GM21447 (cell line): ENCODE data around the gene CCR4.
A peak's percentile ranks its signal among the peaks of the same experiment; 100 is the strongest.
"Not testable (repeated sequence)": the region's sequence is repeated elsewhere in the genome, so short reads cannot be mapped to it uniquely, and the experiment has no call there.

ENCODE experiments used
- ATAC-seq: cut with Tn5 transposase; IDR thresholded peaks from one replicate; pipeline ENCODE4 v1.9.1; 2021; ENCODE audit not compliant: unreplicated experiment

CCR4 gene

DNA sequence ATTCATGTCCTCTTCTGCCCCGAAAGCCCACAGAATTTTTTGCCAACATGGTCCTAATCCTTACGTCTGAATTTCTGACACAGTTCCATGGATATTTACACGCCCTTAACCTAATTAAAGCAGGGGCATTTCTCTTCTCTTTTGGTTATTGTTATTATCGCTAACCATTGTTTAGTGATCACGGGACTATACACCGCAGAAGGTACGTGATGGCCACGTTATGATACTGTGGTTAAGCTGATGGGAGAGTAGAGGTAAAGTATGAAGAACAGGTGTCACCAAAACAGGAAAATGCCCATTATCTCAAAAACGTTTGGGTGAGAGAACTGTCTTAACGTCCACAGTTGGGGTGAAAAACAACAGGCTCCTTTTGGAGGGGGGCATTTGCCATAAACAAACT is 26.4 kb downstream of the CCR4 start:
- no peak for ATAC-seq

DNA sequence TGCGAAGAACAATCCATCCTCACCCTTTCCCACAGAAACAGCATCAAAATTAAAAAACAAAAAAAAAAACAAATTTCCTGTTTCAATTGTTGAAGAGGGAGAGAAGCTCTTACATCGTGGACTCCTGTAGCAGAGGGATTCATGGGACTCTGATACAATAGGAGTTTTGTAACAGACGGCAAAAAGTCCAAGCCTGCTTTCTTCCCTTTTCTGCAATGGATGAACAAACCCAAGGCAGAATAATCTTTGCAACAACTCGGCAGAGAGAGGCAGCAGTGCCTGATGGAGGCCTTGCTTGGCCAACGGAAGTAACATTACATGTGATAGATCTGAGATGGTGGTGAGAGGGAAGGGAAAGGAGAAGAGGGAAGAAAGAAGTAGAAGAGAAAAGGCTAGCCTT is 26.9 kb downstream of the CCR4 start:
- ATAC-seq, result no peak

DNA sequence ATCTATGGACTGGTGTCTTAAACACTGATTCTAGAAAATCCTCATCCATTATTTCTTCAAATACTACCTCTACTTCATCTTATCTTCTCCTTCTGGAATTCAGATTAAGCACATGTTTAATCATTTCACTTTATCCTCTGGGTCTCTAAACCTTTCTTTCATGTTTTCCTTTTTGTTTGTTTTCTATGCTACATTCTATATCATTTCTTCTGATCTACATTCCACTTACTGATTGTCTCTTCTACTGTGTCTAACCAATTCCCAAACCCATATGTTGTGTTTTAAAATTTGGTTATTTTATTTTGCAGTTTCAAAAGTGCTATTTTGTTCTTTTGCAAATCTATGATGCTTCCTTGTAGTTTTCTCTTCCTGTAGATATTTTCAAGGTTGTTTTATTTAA is 31.7 kb downstream of the CCR4 start:
- no peak for ATAC-seq

DNA sequence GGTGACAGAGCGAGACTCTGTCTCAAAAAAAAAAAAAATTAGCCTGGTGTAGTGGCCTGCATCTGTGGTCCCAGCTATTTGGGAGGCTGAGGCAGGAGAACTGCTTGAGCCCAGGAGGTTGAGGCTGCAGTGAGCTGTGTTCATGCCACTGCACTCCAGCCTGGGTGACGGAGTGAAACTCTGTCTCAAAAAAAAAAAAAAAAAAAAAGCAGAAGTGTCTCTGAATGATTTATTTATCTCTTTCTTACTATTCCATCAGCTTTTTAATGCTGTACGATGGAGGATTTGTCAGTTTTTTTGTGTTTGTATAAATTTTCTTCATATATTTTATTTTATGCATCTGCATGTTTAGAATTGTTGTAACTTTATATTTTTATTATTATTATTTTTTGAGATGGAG is 33.5 kb downstream of the CCR4 start:
- ATAC-seq, result not testable (repeated sequence)

DNA sequence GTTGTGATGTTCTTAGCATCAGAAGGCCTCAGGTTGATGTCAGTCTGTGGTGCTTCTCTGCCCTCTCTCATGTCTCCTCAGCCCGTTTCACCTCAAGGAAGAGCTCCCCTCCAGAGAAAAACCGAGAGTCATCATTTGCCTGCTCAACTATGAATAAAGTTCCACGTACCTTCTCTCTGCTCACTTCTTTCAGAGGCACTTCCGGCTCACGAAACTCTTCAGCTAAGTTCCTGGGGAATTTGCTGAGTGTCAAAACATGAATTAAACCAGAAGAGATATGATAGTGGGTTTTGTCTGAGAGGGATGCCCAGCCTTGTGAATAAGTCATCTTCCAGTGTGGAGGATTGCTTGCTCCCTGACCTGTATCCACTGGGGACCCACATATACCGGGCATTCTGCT is 37.7 kb downstream of the CCR4 start:
- no peak for ATAC-seq

DNA sequence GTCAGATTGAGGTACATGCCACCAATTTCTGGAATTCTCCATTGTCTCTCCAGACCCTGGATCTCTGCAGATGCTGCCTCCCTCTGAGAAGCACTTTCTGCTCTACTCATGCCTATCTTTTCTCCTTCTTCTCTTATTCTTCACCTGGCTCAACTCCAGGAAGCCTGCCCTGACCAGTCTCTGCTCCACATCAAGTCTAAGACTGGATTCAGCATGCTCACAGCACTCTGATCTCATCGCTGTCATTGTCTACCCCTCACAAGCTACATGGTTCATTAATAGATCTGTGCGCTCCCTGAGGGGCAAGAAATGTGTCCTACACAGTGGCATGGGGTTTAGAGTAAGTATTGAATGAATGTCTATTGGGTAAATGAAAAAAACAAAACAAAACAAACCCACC is 38.7 kb downstream of the CCR4 start:
- ATAC-seq, result no peak

DNA sequence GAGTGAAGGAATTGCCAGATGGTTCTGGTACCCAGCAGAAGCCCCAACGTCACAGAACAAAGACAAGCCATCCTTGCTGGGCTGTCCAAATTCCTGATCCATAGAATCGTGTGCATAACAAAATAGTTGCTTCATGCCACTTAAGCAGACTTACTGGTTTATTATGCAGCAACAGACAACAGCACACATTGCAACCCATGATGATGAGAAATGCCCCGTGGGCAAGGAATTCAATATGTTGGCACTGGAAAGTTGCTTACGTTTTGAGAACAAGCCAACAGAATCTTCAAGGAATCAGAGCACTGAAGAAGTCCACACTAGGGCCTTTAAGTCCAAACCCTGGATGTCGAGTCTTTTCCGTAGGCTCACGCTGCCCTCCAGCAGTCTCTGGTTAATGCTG is 40.3 kb downstream of the CCR4 start:
- ATAC-seq, result no peak

DNA sequence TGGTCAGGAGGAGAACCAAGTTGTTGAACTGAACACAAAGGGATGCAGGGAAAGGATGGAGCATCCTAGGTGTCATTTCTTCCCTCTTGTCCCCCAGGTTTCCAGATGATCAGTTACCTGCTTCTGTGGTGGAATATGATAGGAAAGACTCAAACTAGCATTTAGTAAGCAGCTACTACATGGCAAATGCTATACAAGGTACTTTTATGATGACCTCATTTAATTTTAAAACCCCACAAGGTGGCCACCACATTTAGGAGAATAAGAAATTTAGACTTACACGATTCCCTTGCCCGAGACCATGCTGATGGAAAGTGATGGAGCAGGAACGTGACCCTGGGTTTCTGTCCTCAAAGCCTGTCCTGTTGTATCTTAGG is 40.9 kb downstream of the CCR4 start:
- peak; percentile 6 for ATAC-seq

DNA sequence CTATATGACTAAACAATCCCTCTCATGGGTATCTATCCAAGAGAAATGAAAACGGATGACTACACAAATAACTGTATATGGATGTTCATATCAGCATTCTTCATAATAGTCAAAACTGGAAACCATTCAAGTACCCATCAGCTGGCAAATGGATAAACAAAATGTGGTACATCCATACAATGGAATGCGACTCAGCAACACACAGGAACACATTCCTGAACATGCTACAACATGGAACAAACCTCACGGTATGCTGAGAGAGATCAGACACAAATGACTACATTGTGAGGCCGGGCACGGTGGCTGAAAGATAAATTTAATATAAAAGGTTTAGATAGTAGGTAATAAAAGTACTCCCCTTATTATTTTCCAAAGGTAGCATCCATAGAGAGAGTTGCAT is 42.6 kb downstream of the CCR4 start:
- no peak for ATAC-seq

DNA sequence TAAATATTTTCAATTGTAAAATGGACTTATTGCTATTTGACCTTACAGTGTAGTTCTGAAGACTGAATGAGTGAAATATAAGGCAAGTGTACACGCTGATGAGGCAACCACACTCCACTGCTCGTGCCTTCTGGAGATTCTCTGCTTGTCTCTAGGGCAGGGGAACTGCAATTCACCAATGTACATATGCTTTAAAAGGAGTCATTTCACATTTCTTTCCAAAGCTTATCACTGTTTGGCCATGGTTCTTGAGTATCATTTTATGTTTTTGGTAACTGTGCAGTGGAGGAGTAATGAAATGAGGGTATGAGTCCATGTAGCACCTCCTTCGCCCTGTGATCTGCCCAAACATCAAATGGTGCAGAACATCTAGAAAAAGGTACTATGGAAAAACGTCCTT is 43.7 kb downstream of the CCR4 start:
- ATAC-seq, result no peak

DNA sequence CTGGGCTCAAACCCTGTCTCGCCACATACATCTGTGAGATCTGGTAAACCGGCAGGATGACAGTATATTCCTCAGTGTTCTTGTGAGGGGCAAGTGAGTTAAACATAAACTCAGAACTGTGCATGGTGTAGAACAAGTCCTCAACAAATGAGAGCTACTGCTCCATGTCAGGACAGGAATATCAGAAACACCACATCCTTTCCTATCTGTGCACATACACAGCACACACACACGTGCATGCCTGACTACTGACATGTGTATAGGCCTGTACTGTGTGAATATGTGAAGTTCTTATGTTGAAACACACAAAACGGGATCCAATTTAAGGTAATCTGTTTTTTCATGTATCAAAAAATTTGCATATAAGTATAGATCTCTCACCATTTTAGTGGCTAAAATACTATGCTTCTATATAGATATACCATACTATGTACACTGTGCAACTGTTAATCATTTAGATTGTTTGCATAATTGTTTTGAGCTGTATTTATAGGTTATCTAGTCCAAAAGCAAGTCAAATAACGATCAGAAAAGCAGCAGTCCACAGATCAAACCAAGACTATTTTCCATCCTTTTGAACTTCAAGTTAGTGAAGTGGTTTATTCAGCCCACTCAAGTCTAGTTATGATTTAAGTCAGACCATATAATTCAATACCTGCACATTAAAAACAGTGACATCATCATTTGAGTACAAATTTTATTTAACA is 44.8 kb downstream of the CCR4 start:
- no peak for ATAC-seq

DNA sequence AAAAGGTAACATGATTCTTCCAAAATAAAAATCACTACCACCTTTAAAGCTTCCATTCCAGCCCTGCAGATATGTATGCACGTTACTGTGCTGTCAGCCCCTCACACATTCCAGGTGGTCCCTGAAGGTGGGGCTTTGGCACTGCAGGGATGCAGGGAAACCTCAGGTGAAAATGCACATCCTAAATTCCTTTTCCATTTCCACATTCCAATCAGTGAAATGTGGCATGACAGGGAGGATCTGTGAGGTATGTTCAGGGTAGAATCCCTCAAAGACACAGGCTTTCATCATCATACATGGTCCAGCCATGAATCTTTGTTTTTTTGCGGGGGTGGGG is 45.3 kb downstream of the CCR4 start:
- ATAC-seq, result no peak

DNA sequence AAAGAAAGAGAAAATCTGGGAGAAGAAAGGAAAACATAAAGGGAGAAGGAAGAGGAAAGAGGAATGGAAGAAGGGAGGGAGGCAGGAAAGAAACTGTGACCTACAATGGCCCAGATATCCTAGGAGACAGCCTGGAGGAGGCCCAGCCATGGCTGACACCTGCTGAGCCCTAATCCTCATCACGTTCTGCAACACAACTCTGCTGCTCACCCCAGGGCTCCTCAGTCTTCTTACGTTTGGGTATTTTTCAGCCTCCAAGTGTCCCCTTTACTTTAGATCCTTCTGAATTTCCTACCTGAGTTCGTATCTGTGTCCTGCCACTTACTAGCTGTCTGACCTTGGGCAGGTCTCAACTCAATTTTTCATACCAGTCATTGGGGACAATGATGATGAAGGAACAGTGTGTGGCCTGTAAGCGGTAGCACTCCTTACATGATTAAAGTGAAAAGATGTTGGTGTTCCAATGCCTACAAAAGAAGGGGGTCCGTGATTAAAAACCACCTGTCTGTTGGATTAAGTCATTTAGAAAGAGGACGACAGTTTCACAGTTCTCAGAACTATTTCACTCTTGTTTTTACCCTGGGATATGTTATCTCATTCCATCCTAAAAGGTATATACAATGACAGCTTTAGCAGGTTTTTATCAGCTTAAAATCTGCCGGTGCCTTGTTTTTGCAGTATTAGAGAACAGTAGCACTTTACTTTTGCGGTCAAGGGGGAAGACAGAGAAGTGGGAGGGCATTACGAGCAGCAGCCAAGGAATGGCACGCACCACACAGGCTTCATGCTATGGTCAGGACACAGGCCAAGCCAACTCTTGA is 47.4 kb downstream of the CCR4 start:
- ATAC-seq, result no peak

DNA sequence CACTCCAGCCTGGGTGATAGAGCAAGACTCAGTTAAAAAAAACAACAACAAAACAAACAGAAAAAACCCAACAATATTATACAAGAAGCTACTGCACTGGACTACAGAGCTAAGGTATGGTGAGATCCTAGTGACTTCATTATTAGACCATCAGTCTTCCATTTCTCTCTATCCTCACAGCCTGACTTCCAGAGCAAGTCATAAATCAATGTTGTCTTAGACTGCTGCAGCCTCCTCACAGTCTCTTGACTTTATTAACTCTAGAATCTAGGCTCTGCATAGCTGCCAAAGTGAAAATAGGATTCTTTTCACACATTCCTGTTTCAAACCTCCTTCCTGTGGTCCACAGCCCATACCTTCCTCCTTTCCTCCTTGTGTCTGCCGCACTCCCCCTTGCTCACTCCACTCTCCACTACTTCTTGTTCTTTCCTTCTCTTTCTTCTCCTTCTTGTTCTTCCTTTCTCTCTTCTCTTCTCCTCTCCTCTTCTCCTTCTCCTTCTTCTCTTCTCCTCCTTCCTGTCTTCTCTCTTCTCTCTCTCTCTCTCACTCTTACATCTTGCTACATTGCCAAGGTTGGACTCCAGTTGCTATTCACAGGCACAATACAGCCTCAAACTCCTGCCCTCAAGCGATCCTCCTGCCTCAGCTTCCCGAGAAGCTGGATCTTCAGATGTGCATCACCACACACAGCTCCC is 49.4 kb downstream of the CCR4 start:
- no peak for ATAC-seq

DNA sequence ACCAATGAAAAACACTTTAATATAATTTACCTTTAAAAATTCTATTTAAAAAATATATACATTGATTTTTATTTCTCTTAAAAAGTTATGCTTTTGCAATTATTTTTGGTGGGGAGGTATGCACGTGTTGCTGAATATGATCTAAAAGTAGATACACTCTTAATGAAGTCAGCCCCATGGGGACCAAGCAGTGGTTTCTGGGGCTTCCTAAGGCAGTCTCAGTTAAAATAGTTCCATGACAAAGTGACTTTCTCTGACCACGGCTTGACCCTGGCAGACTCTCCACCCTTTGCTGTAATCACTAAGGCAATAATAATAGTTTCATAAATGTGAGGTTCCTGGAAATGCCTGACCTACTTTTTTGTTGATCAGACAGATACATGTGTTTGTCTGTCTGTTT is 50.4 kb downstream of the CCR4 start:
- ATAC-seq, result peak; percentile 72

DNA sequence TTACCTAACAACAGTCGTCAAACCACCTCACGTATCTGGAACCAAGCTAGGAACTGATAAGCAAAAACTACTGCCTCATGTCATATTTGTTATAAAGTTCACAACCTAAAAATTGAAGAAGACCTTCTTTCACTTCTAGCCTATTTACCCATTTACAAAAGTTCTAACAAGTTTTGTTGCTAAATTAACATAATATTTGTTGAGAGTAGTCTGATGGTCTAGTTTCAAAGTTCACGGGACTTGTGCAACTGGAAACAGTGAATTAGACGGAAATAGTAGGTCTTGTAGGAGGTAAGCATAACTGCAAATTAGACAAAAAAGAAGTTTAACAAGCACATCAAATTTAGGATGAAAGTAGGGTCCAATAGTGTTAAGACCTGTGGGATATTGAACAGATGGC is 51.9 kb downstream of the CCR4 start:
- no peak for ATAC-seq

DNA sequence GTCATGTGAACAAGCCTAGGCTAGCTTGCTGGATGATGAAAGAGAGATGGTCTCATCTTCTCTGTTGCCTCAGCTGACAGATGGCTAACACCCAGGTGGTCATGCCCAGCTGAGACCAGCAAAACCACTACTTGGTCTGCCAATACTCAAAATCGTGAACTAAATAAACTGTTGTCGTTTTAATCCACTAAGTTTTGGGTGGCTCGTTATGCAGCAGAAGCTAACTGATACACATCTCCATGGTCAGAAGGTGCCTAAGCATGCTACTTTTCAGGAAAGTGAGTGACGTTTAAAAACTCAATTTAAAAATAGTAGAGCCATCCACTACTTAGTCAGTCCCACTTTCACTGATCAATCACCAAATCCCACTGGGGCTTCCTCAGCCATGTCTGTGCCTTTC is 52.8 kb downstream of the CCR4 start:
- no peak for ATAC-seq

DNA sequence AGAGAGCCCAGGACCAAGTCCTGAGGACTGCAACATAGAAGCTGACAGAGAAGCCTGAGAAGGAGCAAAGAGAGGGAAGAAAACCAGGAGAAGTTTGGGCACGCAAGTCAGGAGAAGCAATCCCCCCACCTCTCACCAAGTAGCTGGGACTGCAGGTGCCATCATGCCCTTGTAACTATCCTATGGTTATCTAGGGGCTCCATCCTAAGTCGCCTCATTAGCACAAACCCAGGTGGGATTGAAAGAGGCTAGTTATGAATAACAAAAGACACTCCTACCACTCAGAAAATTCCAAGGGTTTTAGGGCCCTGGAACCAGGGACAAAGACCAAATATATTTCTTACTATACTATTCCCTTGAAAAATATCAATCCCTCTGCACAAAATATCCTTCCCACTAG is 53.5 kb downstream of the CCR4 start:
- ATAC-seq, result no peak
